ENCODE results near the gene POLR2E. TPM values are rescaled to one million over a fixed set of nuclear protein-coding genes. Genes with fewer than 3 reads are reported as not detected.
A peak's percentile ranks its signal among the peaks of the same experiment; 100 is the strongest.

The POLR2E gene
- total and polyA plus RNA-seq, 2 of the 13 experiments (the other 11 are each of a cell fraction or from before 2014, with no cell fraction given): 140 to 272 TPM

DNA sequence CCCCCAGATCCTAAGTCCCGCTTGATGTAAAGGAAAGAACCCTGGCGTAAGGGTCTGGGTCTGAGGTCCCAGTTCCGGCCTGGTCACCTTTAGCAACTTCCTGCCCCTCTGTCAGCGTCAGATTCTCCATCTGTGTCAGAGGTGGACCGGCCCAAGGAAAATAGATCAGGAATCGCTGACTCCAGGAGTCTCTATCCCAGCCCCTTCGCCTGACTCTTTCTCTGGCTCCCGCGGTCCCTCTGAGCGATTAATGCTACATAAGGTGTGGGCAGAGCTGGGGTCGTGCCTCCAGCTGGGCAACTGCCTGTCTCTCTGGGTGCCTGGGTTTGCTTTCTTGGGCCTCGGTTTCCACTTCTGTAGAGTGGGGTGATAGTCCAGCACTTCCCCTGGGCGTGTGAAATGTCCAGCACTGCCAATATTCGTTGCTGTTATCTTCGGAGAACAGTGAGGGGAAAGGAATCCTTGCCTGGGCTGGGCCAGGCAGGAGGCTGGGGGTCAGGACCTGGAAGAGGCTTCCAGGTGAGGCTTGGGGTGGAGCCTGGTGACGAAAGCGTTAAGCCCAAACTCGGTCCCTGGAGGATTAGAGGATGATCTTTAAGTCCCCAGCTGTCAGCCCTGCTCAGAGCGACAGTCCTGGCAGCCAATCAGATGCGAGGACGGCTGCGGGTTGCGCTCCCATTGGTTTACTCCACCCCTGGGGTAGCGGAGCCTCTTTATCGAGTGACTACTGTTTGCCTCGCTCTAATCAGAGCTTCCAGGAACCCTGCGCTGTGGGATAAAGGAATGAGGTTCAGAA, 54.5 kb downstream of the POLR2E start:
- CTCF ChIA-PET (ENCODE audit: low intra/inter-chr PET ratio, low total read pairs): no interaction called here
- peak; percentile 73 for ATAC-seq
- Histone ChIP-seq H3K4me1 (ENCODE audit: insufficient read depth, low read length) (peaks cover 30% of the 10 kb centered on the region), H3K27me3 (ENCODE audit: control insufficient read depth in 1 of 2, insufficient read depth in 2 of 2, low read length in 2 of 2) (no peaks in the 10 kb centered on the region), H3K79me2 (ENCODE audit: insufficient read depth, low read length) (no peaks in the 10 kb centered on the region), H3K27ac (ENCODE audit: extremely low read length, insufficient read depth, low read length) (peak overlapping the region; percentile 23), H3K36me3 (replicated peaks in 1 of 2; ENCODE audit: control insufficient read depth in 1 of 2, insufficient read depth in 2 of 2, low read length in 2 of 2) (peaks cover 4 to 17% of the 10 kb centered on the region in 2 experiments; a peak in 4 of 5 replicates), H4K20me1 (ENCODE audit: insufficient read depth, low read length) (no peaks in the 10 kb centered on the region), H3K4me2 (ENCODE audit: low read depth, low read length) (peak overlapping the region; percentile 98), H2AFZ (ENCODE audit: low read length) (no peak overlapping the region), H3K4me3 (replicated peaks in 1 of 3; ENCODE audit: insufficient read depth in 1 of 3, low read depth in 2 of 3, low read length in 3 of 3) (peak overlapping the region; percentile 62 to 79 (median 73)), H3K9me3 (ENCODE audit: low read length) (no peaks in the 10 kb centered on the region), H3K9ac (ENCODE audit: insufficient read depth, low read depth, low read length) (peak overlapping the region; percentile 58)
- DNase-seq (ENCODE audit: low spot score): peak; percentile 87
- intact Hi-C loops (cut with micrococcal nuclease; ENCODE audit: unreplicated experiment) (no loop called here), in situ Hi-C loops (cut with HindIII; ENCODE audit: extremely low pct_ligation_motif_present, low pct_unique_long_range_greater_than_20kb) (no loop called here)
- no TSS peak for BruUV-seq (replicated peaks)
- 0% methylated on average over 8 of the region's 27 CpGs for WGBS (ENCODE audit: low lambda C conversion rate)
- FAIRE-seq: peak; percentile 81
- POLR2A ChIA-PET: interaction anchor here (0.8 to 4.1 kb wide), 8 partner anchors 8 to 57 kb away, joined by 3 to 71 read pairs (median 4); partner anchors contain the start of gene CNN2
- TF ChIP-seq CREM (IDR thresholded peaks at IDR 0.05) (peak; percentile 22; the same call in 1 of the 2 replicates), CREM (CRISPR knock-in tag; IDR thresholded peaks at IDR 0.05) (no peak), ARNT2 (CRISPR knock-in tag; IDR thresholded peaks at IDR 0.05; ENCODE audit: low read depth) (0 out of 2 replicates have a peak, but pooled peaks have one; percentile 58), ARID4A (CRISPR knock-in tag; IDR thresholded peaks at IDR 0.05; ENCODE audit: borderline replicate concordance) (peak; percentile 55; the same call in 1 of the 2 replicates), ZFP62 (CRISPR knock-in tag; IDR thresholded peaks at IDR 0.05) (no peak), MEIS1 (CRISPR knock-in tag; IDR thresholded peaks at IDR 0.05; ENCODE audit: borderline replicate concordance) (peak; percentile 67; the same call in 1 of the 2 replicates), KDM6A (CRISPR knock-in tag; IDR thresholded peaks at IDR 0.05; ENCODE audit: low read depth) (no peak), ZFX (CRISPR knock-in tag; IDR thresholded peaks at IDR 0.05; ENCODE audit: low read depth) (peak; percentile 36; the same call in 1 of the 2 replicates), RFXAP (CRISPR knock-in tag; IDR thresholded peaks at IDR 0.05; ENCODE audit: borderline replicate concordance) (peak; percentile 36; the same call in 1 of the 2 replicates), SAP130 (CRISPR knock-in tag; IDR thresholded peaks at IDR 0.05; ENCODE audit: low read depth) (peak; percentile 73), KMT2B (CRISPR knock-in tag; IDR thresholded peaks at IDR 0.05) (no peak), YEATS2 (CRISPR knock-in tag; IDR thresholded peaks at IDR 0.05; ENCODE audit: borderline replicate concordance) (no peak), TBX2 (CRISPR knock-in tag; IDR thresholded peaks at IDR 0.05; ENCODE audit: borderline replicate concordance) (no peak), IKZF1 (IDR thresholded peaks at IDR 0.05) (no peak)
- TF ChIP-seq, protein P1, sequence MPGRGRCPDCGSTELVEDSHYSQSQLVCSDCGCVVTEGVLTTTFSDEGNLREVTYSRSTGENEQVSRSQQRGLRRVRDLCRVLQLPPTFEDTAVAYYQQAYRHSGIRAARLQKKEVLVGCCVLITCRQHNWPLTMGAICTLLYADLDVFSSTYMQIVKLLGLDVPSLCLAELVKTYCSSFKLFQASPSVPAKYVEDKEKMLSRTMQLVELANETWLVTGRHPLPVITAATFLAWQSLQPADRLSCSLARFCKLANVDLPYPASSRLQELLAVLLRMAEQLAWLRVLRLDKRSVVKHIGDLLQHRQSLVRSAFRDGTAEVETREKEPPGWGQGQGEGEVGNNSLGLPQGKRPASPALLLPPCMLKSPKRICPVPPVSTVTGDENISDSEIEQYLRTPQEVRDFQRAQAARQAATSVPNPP (CRISPR knock-in tag; IDR thresholded peaks at IDR 0.05): no peak
- TF ChIP-seq, protein P2, sequence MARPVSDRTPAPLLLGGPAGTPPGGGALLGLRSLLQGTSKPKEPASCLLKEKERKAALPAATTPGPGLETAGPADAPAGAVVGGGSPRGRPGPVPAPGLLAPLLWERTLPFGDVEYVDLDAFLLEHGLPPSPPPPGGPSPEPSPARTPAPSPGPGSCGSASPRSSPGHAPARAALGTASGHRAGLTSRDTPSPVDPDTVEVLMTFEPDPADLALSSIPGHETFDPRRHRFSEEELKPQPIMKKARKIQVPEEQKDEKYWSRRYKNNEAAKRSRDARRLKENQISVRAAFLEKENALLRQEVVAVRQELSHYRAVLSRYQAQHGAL (CRISPR knock-in tag; IDR thresholded peaks at IDR 0.05; ENCODE audit: not compliant biosample characterization): no peak
- TF ChIP-seq, protein P3, sequence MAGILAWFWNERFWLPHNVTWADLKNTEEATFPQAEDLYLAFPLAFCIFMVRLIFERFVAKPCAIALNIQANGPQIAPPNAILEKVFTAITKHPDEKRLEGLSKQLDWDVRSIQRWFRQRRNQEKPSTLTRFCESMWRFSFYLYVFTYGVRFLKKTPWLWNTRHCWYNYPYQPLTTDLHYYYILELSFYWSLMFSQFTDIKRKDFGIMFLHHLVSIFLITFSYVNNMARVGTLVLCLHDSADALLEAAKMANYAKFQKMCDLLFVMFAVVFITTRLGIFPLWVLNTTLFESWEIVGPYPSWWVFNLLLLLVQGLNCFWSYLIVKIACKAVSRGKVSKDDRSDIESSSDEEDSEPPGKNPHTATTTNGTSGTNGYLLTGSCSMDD (CRISPR knock-in tag; IDR thresholded peaks at IDR 0.05): no peak
